Measurements from ENCODE around the gene TRIM47. TPM values are rescaled to one million over a fixed set of nuclear protein-coding genes. Genes with fewer than 3 reads are reported as not detected.
A peak's percentile ranks its signal among the peaks of the same experiment; 100 is the strongest.

The TRIM47 gene
- total and polyA plus RNA-seq, 2 of the 13 experiments (the other 11 are each of a cell fraction or from before 2014, with no cell fraction given), result 33.5 to 82.0 TPM

- TF ChIP-seq ZBED4 (CRISPR knock-in tag; IDR thresholded peaks at IDR 0.05; ENCODE audit: borderline replicate concordance), result peak; percentile 87; the same call in 1 of the 2 replicates
- TF ChIP-seq RORA (CRISPR knock-in tag; IDR thresholded peaks at IDR 0.05), result no peak
- no peak for TF ChIP-seq AFF4 (CRISPR knock-in tag; IDR thresholded peaks at IDR 0.05)
- peak; percentile 91 for TF ChIP-seq RBFOX2 (IDR thresholded peaks at IDR 0.05; ENCODE audit: low read depth, low read length)
- TF ChIP-seq TOPORS (CRISPR knock-in tag; IDR thresholded peaks at IDR 0.05), result peak; percentile 92
- TF ChIP-seq, protein P1, sequence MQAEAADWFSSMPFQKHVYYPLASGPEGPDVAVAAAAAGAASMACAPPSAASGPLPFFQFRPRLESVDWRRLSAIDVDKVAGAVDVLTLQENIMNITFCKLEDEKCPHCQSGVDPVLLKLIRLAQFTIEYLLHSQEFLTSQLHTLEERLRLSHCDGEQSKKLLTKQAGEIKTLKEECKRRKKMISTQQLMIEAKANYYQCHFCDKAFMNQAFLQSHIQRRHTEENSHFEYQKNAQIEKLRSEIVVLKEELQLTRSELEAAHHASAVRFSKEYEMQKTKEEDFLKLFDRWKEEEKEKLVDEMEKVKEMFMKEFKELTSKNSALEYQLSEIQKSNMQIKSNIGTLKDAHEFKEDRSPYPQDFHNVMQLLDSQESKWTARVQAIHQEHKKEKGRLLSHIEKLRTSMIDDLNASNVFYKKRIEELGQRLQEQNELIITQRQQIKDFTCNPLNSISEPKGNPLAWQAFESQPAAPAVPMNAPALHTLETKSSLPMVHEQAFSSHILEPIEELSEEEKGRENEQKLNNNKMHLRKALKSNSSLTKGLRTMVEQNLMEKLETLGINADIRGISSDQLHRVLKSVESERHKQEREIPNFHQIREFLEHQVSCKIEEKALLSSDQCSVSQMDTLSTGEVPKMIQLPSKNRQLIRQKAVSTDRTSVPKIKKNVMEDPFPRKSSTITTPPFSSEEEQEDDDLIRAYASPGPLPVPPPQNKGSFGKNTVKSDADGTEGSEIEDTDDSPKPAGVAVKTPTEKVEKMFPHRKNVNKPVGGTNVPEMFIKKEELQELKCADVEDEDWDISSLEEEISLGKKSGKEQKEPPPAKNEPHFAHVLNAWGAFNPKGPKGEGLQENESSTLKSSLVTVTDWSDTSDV (CRISPR knock-in tag; IDR thresholded peaks at IDR 0.05), result peak; percentile 95
- no peak for TF ChIP-seq SMAD9 (CRISPR knock-in tag; IDR thresholded peaks at IDR 0.05)
- TF ChIP-seq ZNF230 (CRISPR knock-in tag; IDR thresholded peaks at IDR 0.05), result peak; percentile 72; the same call in 1 of the 2 replicates
- TF ChIP-seq CCAR2 (optimal IDR thresholded peaks at IDR 0.05; ENCODE audit: low read depth, low read length), result no peak
- peak; percentile 95 for TF ChIP-seq CBFB (CRISPR knock-in tag; IDR thresholded peaks at IDR 0.05)
- TF ChIP-seq GATAD1 (CRISPR knock-in tag; IDR thresholded peaks at IDR 0.05), result peak; percentile 91
- TF ChIP-seq, protein P2, sequence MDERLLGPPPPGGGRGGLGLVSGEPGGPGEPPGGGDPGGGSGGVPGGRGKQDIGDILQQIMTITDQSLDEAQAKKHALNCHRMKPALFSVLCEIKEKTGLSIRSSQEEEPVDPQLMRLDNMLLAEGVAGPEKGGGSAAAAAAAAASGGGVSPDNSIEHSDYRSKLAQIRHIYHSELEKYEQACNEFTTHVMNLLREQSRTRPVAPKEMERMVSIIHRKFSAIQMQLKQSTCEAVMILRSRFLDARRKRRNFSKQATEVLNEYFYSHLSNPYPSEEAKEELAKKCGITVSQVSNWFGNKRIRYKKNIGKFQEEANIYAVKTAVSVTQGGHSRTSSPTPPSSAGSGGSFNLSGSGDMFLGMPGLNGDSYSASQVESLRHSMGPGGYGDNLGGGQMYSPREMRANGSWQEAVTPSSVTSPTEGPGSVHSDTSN (CRISPR knock-in tag; IDR thresholded peaks at IDR 0.05), result no peak
- peak; percentile 98 for TF ChIP-seq ZNF44 (CRISPR knock-in tag; IDR thresholded peaks at IDR 0.05)
- TF ChIP-seq TFE3 (CRISPR knock-in tag; IDR thresholded peaks at IDR 0.05), result peak; percentile 84
- TF ChIP-seq CBX2 (IDR thresholded peaks at IDR 0.05; ENCODE audit: low read depth, low read length), result no peak
- no peak for TF ChIP-seq CBX2 (CRISPR knock-in tag; IDR thresholded peaks at IDR 0.05; ENCODE audit: low read depth)
Observed at GRCh38 chr17:75904749-75905521, 26.6 kb upstream of the TRIM47 start, which contains the start of gene MRPL38 (continued).

Data from HepG2 (cell line).